ENCODE results near the gene GPX7. TPM values are rescaled to one million over a fixed set of nuclear protein-coding genes. Genes with fewer than 3 reads are reported as not detected.
A peak's percentile ranks its signal among the peaks of the same experiment; 100 is the strongest.

GPX7 gene
- total RNA-seq, 1 experiment from 2014 or later = 9.9 TPM

DNA sequence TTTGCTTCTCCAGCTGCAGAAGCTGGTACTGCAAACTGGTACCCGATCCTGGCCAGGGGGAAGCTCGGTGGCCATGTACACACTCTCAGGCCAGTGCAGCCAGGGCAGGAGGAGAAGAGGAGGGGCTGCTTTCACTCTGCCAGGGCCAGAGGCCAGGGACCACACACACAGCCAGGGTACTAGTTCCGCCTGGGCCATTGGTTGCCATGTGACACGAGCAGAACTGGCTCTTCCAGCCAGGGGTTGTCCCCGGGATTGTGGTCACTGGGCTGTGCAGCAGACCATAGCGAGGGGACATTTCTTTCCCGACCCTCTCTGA, 27.1 kb downstream of the GPX7 start (continued):
- TF ChIP-seq KAT7 (CRISPR knock-in tag; IDR thresholded peaks at IDR 0.05; ENCODE audit: borderline replicate concordance) (no peak), PRRX2 (CRISPR knock-in tag; IDR thresholded peaks at IDR 0.05) (no peak), NFATC4 (CRISPR knock-in tag; IDR thresholded peaks at IDR 0.05) (no peak), ZNF423 (CRISPR knock-in tag; IDR thresholded peaks at IDR 0.05) (no peak), CBFB (CRISPR knock-in tag; IDR thresholded peaks at IDR 0.05; ENCODE audit: low read depth) (no peak)

- CTCF ChIA-PET = no interaction called here
- Mint-ChIP-seq H3K4me1 (peaks cover 19% of the 10 kb centered on the region), H3K36me3 (peaks cover 6% of the 10 kb centered on the region), H3K27me3 (ENCODE audit: low read depth) (peaks cover 43% of the 10 kb centered on the region), H3K9me3 (no peaks in the 10 kb centered on the region), H3K27ac (no peak overlapping the region), H3K4me3 (no peak overlapping the region)
- TF ChIP-seq ETV6 (CRISPR knock-in tag; IDR thresholded peaks at IDR 0.05) = no peak
- TF ChIP-seq GTF2I (CRISPR knock-in tag; conservative IDR thresholded peaks at IDR 0.05) = peak; percentile 57; the same call in 1 of the 2 replicates
- POLR2A ChIA-PET = interaction anchor here (0.5 kb wide), 1 partner anchor 210 kb away, joined by 4 read pairs; no protein-coding TSS in a partner anchor
- ATAC-seq = no peak
- no peak for DNase-seq (ENCODE audit: low spot score)
Observed at GRCh38 chr1:52629667-52630066, 27.5 kb downstream of the GPX7 start.

DNA sequence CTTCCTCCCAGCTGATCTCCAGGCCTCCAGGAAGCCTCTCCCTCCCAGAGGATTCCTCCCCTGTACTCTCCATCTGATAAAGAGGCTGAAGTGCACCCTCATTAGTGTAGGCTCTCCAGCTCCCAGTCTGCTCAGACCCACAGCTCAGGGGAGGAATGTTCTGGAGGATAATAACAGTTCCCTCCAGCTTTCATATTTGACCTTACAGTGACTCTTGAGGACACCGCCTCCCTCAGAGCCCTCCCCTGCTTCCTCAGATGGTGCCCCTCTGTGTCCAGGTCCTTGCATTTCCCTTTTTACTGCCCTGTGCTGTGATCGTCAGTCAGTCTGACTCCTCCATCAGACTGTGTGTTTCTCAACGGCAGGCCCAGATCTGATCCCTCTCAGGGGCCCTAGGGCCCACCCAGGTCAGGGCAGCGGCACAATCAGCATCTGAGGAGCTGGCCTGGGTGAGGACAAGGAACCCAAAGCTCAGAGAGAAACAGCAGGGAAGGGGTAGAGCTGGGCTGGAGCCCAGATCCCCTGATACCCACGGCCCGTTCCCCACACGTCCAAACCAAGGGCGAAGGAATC, 29.7 kb downstream of the GPX7 start:
- ChIA-PET CTCF (no interaction called here), POLR2A (interaction anchor here (0.9 kb wide), 1 partner anchor 71 kb away, joined by 3 read pairs; no protein-coding TSS in a partner anchor)
- Mint-ChIP-seq H3K36me3 (peaks cover 6% of the 10 kb centered on the region), H3K4me3 (peak overlapping the region; percentile 41; the same call in 1 of the 2 replicates), H3K27me3 (ENCODE audit: low read depth) (peaks cover 55% of the 10 kb centered on the region), H3K27ac (no peak overlapping the region), H3K9me3 (no peaks in the 10 kb centered on the region), H3K4me1 (peaks cover 21% of the 10 kb centered on the region)
- TF ChIP-seq, protein P1, sequence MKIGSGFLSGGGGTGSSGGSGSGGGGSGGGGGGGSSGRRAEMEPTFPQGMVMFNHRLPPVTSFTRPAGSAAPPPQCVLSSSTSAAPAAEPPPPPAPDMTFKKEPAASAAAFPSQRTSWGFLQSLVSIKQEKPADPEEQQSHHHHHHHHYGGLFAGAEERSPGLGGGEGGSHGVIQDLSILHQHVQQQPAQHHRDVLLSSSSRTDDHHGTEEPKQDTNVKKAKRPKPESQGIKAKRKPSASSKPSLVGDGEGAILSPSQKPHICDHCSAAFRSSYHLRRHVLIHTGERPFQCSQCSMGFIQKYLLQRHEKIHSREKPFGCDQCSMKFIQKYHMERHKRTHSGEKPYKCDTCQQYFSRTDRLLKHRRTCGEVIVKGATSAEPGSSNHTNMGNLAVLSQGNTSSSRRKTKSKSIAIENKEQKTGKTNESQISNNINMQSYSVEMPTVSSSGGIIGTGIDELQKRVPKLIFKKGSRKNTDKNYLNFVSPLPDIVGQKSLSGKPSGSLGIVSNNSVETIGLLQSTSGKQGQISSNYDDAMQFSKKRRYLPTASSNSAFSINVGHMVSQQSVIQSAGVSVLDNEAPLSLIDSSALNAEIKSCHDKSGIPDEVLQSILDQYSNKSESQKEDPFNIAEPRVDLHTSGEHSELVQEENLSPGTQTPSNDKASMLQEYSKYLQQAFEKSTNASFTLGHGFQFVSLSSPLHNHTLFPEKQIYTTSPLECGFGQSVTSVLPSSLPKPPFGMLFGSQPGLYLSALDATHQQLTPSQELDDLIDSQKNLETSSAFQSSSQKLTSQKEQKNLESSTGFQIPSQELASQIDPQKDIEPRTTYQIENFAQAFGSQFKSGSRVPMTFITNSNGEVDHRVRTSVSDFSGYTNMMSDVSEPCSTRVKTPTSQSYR (CRISPR knock-in tag; IDR thresholded peaks at IDR 0.05) = no peak
- TF ChIP-seq NR2C2 (CRISPR knock-in tag; IDR thresholded peaks at IDR 0.05) = no peak
- DNase-seq (ENCODE audit: low spot score) = no peak
- no peak for ATAC-seq

DNA sequence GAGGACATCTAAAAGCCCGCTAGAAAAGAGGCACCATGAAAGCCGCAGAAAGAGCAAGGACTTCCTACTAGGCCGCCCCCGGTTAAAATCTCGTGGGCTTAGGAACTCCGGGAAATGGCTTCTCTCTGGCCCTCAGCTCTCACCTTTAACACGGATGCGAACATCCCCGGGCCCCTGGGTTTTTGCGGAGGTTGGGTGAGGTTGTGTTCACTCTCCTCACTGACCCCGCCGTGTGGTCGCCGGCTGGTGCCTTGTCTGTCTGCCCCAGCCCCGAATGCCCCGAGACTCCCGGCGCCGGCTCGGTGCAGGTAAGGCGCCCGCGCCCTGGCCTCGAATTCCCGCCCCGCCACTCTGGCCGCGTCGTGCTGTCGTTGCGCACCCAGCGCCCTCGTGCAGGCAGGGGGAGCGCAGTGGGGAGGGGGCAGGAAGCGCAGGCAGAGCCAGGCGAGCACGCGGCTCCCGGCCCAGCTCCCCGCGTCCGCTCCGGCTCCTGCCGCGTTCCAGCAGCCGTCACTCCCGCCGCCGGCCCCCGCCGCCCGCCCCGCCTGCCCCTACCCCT, 30.6 kb downstream of the GPX7 start, which contains the start of gene SHISAL2A:
SHISAL2A (plus strand) TSS at position 437 of the 559 bp plus-strand sequence. CDS start 326 bp downstream, outside the sequence.
- ATAC-seq (peak; percentile 67), DNase-seq (ENCODE audit: low spot score) (peak; percentile 73)
- ChIA-PET POLR2A (interaction anchor here (0.5 to 0.9 kb wide), 5 partner anchors 70 to 1340 kb away, joined by 3 to 4 read pairs (median 3); partner anchors contain the start of genes ORC1 and TUT4), CTCF (interaction anchor here (0.5 to 1.7 kb wide), 6 partner anchors 45 to 790 kb away, joined by 3 to 10 read pairs (median 3); partner anchors contain the start of gene TUT4)
- no peak within 1 kb of the TSS for H3K27ac Mint-ChIP-seq
- H3K9me3 Mint-ChIP-seq = no peaks in the 10 kb centered on the region
- H3K36me3 Mint-ChIP-seq = peaks cover 6% of the 10 kb centered on the region
- peaks cover 31% of the 10 kb centered on the region for H3K4me1 Mint-ChIP-seq
- H3K27me3 Mint-ChIP-seq (ENCODE audit: low read depth) = peaks cover 55% of the 10 kb centered on the region
- peak within 1 kb of the TSS; percentile 67 for H3K4me3 Mint-ChIP-seq
- TF ChIP-seq, protein P2, sequence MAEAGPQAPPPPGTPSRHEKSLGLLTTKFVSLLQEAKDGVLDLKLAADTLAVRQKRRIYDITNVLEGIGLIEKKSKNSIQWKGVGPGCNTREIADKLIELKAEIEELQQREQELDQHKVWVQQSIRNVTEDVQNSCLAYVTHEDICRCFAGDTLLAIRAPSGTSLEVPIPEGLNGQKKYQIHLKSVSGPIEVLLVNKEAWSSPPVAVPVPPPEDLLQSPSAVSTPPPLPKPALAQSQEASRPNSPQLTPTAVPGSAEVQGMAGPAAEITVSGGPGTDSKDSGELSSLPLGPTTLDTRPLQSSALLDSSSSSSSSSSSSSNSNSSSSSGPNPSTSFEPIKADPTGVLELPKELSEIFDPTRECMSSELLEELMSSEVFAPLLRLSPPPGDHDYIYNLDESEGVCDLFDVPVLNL (CRISPR knock-in tag; IDR thresholded peaks at IDR 0.05; ENCODE audit: borderline replicate concordance, low read depth) = peak; percentile 98
- TF ChIP-seq USF1 (CRISPR knock-in tag; IDR thresholded peaks at IDR 0.05) (peak; percentile 89), ETV6 (CRISPR knock-in tag; IDR thresholded peaks at IDR 0.05) (peak; percentile 99), PRDM15 (CRISPR knock-in tag; IDR thresholded peaks at IDR 0.05) (peak; percentile 87), E2F1 (CRISPR knock-in tag; IDR thresholded peaks at IDR 0.05) (peak; percentile 99), ARID4B (CRISPR knock-in tag; IDR thresholded peaks at IDR 0.05; ENCODE audit: borderline replicate concordance) (peak; percentile 99)
